ENCODE results near the gene ELOVL7.

- TF ChIP-seq POLR2A (IDR thresholded peaks at IDR 0.05; ENCODE audit: low read depth, low read length), result no peak
- TF ChIP-seq CTCF (conservative IDR thresholded peaks at IDR 0.05; ENCODE audit: low read depth, low read length), result no peak
- TF ChIP-seq MAZ (IDR thresholded peaks at IDR 0.05; ENCODE audit: borderline replicate concordance, low read depth, low read length), result no peak
- TF ChIP-seq ELK1 (IDR thresholded peaks at IDR 0.05; ENCODE audit: borderline replicate concordance, low read depth, low read length), result no peak
- TF ChIP-seq NFE2L2 (IDR thresholded peaks at IDR 0.05; ENCODE audit: low read depth, low read length), result no peak
- no peak for TF ChIP-seq CHD1 (IDR thresholded peaks at IDR 0.05; ENCODE audit: low read depth, low read length)
- no peak for TF ChIP-seq MAFK (IDR thresholded peaks at IDR 0.05; ENCODE audit: low read depth, low read length)
- no peak for TF ChIP-seq BHLHE40 (IDR thresholded peaks at IDR 0.05; ENCODE audit: low read depth, low read length)
- TF ChIP-seq MXI1 (IDR thresholded peaks at IDR 0.05; ENCODE audit: borderline replicate concordance, low read depth, low read length), result no peak
Observed at GRCh38 chr5:60779466-60779865, 64.6 kb downstream of the ELOVL7 start.

Measured in IMR-90 (cell line).